Vagina (tissue), 2 donors: ENCODE data around the gene C1QA.

Experiments
- CTCF ChIP-seq, 3 experiments: fragments of 450-650 bp in 2 of 3; fragments of 200-600 bp in 1 of 3; sonication (generic) in 1 of 3; IDR thresholded peaks; one replicate each; pipeline ENCODE4 v1.5.1; 2017 to 2019; ENCODE audit warnings: antibody characterized with exemption in 3 of 3, mild to moderate bottlenecking in 2 of 3, moderate library complexity in 2 of 3
- POLR2AphosphoS5 ChIP-seq, 2 donors: sonication (generic); formaldehyde crosslinking; IDR thresholded peaks; one replicate each; pipeline ENCODE4 v1.9.0; 2017; ENCODE audit warnings: antibody characterized with exemption in 2 of 2, mild to moderate bottlenecking in 2 of 2, low read depth in 1 of 2; ENCODE audit not compliant: insufficient read depth in 1 of 2

- TF ChIP-seq POLR2AphosphoS5 (IDR thresholded peaks at IDR 0.05; ENCODE audit: insufficient read depth in 1 of 2, low read depth in 1 of 2) (no peak), CTCF (IDR thresholded peaks at IDR 0.05) (no peak)
These were observed 9.1 kb upstream of the C1QA start for GRCh38 chr1:22627331-22627730.
